ENCODE results near the gene C15orf40. TPM values are rescaled to one million over a fixed set of nuclear protein-coding genes. Genes with fewer than 3 reads are reported as not detected.

The C15orf40 gene
- total and polyA plus RNA-seq, 9 of the 15 experiments (the other 6 are each of a cell fraction or from before 2014, with no cell fraction given) = 15.9 to 52.0 (median 27.0) TPM

DNA sequence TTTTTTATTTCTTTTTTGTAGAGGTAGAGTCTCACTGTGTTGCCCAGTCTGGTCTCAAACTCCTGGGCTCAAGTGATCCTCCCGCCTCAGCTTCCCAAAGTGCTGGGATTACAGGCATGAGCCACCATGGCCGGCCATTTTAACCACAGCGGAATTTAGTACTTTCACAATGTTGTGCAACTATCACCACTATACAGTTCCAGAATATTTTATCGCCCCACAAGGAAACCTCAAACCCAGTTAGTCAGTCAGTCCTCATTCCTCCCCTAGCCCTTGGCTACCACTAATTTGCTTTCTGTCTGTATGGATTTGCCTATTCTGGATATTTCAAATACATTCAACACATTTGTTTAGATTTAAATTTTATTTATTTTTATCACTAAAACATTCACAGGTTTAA, 43.4 kb downstream of the C15orf40 start:
- intact Hi-C loops (cut with micrococcal nuclease) = no loop called here
- in situ Hi-C loops (cut with MboI) = no loop called here
- BruUV-seq (replicated peaks) = no TSS peak
- TF ChIP-seq YY1 (IDR thresholded peaks at IDR 0.05; ENCODE audit: borderline replicate concordance in 1 of 3, control insufficient read depth in 1 of 3, extremely low read depth in 1 of 3, insufficient read depth in 3 of 3, insufficient read length in 1 of 3, insufficient replicate concordance in 2 of 3, low read depth in 1 of 3, low read length in 2 of 3) (peak in 1 of 3 experiments; percentile 46), TEAD4 (IDR thresholded peaks at IDR 0.05; ENCODE audit: low read length) (peak; percentile 15; the same call in 1 of the 2 replicates), TEAD4 (CRISPR knock-in tag; IDR thresholded peaks at IDR 0.05; ENCODE audit: borderline replicate concordance) (no peak), ILK (tag; IDR thresholded peaks at IDR 0.05; ENCODE audit: borderline replicate concordance, low read depth) (no peak), PHB (CRISPR knock-in tag; IDR thresholded peaks at IDR 0.05) (no peak), SUPT5H (IDR thresholded peaks at IDR 0.05) (no peak), ASH1L (IDR thresholded peaks at IDR 0.05; ENCODE audit: borderline replicate concordance, low read depth, partially characterized antibody) (no peak), EHMT2 (IDR thresholded peaks at IDR 0.05) (no peak), LCOR (CRISPR knock-in tag; IDR thresholded peaks at IDR 0.05) (no peak)
- TF ChIP-seq, protein P1, sequence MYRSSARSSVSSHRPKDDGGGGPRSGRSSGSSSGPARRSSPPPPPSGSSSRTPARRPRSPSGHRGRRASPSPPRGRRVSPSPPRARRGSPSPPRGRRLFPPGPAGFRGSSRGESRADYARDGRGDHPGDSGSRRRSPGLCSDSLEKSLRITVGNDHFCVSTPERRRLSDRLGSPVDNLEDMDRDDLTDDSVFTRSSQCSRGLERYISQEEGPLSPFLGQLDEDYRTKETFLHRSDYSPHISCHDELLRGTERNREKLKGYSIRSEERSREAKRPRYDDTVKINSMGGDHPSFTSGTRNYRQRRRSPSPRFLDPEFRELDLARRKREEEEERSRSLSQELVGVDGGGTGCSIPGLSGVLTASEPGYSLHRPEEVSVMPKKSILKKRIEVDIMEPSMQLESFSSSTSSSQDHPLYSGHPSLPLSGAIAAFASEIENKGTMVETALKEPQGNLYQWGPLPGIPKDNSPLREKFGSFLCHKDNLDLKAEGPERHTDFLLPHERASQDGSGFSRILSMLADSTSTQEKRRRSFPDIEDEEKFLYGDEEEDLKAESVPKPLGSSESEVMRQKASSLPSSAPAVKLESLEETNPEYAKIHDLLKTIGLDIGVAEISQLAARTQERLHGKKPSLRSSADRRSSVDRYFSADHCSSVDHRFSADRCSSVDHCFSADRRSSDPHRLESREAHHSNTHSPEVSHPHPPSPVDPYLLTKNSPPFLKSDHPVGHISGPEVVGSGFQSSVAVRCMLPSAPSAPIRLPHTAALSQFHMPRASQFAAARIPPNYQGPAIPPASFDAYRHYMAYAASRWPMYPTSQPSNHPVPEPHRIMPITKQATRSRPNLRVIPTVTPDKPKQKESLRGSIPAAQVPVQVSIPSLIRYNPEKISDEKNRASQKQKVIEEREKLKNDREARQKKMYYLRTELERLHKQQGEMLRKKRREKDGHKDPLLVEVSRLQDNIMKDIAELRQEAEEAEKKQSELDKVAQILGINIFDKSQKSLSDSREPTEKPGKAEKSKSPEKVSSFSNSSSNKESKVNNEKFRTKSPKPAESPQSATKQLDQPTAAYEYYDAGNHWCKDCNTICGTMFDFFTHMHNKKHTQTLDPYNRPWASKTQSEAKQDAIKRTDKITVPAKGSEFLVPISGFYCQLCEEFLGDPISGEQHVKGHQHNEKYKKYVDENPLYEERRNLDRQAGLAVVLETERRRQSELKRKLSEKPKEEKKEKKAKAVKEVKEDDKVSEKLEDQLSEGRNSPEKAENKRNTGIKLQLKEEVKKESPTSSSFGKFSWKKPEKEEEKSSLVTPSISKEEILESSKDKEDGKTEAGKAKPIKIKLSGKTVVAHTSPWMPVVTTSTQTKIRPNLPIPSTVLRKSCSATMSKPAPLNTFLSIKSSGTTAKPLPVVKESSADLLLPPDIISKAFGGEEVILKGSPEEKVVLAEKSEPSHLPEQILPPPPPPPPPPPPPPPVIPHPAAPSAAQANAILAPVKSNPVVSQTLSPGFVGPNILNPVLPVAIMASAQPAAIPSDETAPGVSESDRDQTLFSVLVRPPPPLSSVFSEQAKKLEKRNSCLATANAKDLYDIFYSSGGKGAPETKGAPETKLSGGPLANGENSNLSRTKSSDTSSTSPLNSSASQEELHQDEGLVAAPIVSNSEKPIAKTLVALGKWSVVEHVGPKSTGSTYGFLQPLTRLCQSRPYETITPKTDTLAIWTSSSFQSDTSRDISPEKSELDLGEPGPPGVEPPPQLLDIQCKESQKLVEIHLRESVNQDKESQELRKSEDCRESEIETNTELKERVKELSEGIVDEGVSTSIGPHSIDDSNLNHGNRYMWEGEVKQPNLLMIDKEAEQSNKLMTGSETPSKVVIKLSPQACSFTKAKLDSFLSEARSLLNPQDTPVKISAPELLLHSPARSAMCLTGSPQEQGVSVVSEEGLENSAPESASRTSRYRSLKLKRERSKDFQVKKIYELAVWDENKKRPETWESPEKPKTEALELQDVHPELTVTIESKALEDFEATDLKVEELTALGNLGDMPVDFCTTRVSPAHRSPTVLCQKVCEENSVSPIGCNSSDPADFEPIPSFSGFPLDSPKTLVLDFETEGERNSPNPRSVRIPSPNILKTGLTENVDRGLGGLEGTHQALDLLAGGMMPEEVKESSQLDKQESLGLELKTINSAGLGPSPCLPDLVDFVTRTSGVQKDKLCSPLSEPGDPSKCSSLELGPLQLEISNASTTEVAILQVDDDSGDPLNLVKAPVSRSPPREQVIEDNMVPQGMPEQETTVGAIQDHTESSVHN (IDR thresholded peaks at IDR 0.05; ENCODE audit: borderline replicate concordance in 1 of 2, low read depth in 1 of 2) = no peak
- TF ChIP-seq, protein P2, sequence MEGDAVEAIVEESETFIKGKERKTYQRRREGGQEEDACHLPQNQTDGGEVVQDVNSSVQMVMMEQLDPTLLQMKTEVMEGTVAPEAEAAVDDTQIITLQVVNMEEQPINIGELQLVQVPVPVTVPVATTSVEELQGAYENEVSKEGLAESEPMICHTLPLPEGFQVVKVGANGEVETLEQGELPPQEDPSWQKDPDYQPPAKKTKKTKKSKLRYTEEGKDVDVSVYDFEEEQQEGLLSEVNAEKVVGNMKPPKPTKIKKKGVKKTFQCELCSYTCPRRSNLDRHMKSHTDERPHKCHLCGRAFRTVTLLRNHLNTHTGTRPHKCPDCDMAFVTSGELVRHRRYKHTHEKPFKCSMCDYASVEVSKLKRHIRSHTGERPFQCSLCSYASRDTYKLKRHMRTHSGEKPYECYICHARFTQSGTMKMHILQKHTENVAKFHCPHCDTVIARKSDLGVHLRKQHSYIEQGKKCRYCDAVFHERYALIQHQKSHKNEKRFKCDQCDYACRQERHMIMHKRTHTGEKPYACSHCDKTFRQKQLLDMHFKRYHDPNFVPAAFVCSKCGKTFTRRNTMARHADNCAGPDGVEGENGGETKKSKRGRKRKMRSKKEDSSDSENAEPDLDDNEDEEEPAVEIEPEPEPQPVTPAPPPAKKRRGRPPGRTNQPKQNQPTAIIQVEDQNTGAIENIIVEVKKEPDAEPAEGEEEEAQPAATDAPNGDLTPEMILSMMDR (IDR thresholded peaks at IDR 0.05 in 2 of 3, conservative IDR thresholded peaks at IDR 0.05 in 1 of 3; ENCODE audit: insufficient read depth in 2 of 3, low read depth in 1 of 3, low read length in 3 of 3) = no peak

More for the DNA sequence above, 43.4 kb downstream of the C15orf40 start:
- WGBS (ENCODE audit: insufficient coverage, low coverage, missing lambda C conversion rate) = 9% methylated on average over 4 of the region's 4 CpGs
- no peak overlapping the region for H3K4me3 ChIP-seq
- no peaks in the 10 kb centered on the region for H3K79me2 ChIP-seq (ENCODE audit: control insufficient read depth, insufficient read depth, low read length)
- FAIRE-seq = no peak
- CTCF ChIA-PET (ENCODE audit: low intra/inter-chr PET ratio) = no interaction called here
- ATAC-seq = 0 out of 3 replicates have a peak, but pooled peaks have one; percentile 26
- H3K27me3 ChIP-seq (ENCODE audit: control insufficient read depth in 2 of 2, insufficient read depth in 2 of 2, low read length in 2 of 2) = peaks cover 8 to 21% of the 10 kb centered on the region in 2 experiments; a peak in 4 of 5 replicates
- no peaks in the 10 kb centered on the region for H3K9me1 ChIP-seq (ENCODE audit: control insufficient read depth, insufficient read depth, low read length)
- H3K27ac ChIP-seq (ENCODE audit: extremely low read depth, low read depth, low read length) = no peak overlapping the region
- H3K4me2 ChIP-seq (ENCODE audit: insufficient read depth, low read length) = no peak overlapping the region
- no peak for DNase-seq (ENCODE audit: extremely low read depth in 1 of 4, low spot score in 3 of 4)
- H3K36me3 ChIP-seq (ENCODE audit: control insufficient read depth, insufficient read depth, low read length) = no peaks in the 10 kb centered on the region
- POLR2A ChIA-PET = no interaction called here
- H3K9me3 ChIP-seq (replicated peaks; ENCODE audit: control insufficient read depth, insufficient read depth, low read depth, low read length) = no peaks in the 10 kb centered on the region
- no peak overlapping the region for H2AFZ ChIP-seq (ENCODE audit: low read depth, low read length)
- no peaks in the 10 kb centered on the region for H3K4me1 ChIP-seq (replicated peaks in 1 of 2; ENCODE audit: control insufficient read depth in 2 of 2, insufficient read depth in 2 of 2, low read length in 2 of 2)
- no peak overlapping the region for H3K9ac ChIP-seq (ENCODE audit: insufficient read depth in 1 of 2, low read depth in 2 of 2, low read length in 2 of 2)
- no peaks in the 10 kb centered on the region for H4K20me1 ChIP-seq (replicated peaks; ENCODE audit: control insufficient read depth, insufficient read depth, low read length)

Measured in K562 (cell line).